T-helper 22 cell (primary cell): ENCODE data around the gene CDC45.

Experiments used
- DNase-seq: peaks from one replicate; pipeline ENCODE4 v3.0.0-alpha.2; 2020; ENCODE audit warnings: low read depth

CDC45 gene

GRCh38 chr22:19495562-19496323 is 16.0 kb downstream of the CDC45 start:
- no peak for DNase-seq

- no peak for DNase-seq
These were observed 16.6 kb downstream of the CDC45 start for GRCh38 chr22:19496324-19496630.

DNA sequence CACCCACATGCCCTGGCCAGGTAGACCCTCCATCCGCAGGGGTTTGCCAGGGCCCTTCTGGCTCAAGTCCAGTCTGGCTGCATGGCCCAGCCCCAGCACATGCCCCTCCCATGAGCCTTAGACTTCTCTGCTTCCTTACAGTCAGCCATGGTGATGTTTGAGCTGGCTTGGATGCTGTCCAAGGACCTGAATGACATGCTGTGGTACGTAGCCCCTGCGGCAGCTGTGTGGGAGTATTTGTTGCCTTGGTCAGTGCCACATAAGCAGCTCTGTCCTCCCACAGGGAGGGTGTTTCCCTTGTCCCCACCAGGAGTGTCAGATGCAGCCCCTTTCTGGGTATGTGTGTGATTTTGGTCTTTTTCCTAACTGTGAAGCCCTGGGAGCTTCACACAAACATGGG is 17.5 kb downstream of the CDC45 start:
- DNase-seq = no peak

- no peak for DNase-seq
These were observed 18.6 kb downstream of the CDC45 start for GRCh38 chr22:19498154-19498865.

GRCh38 chr22:19498866-19499190 is 19.1 kb downstream of the CDC45 start:
- DNase-seq = no peak

DNA sequence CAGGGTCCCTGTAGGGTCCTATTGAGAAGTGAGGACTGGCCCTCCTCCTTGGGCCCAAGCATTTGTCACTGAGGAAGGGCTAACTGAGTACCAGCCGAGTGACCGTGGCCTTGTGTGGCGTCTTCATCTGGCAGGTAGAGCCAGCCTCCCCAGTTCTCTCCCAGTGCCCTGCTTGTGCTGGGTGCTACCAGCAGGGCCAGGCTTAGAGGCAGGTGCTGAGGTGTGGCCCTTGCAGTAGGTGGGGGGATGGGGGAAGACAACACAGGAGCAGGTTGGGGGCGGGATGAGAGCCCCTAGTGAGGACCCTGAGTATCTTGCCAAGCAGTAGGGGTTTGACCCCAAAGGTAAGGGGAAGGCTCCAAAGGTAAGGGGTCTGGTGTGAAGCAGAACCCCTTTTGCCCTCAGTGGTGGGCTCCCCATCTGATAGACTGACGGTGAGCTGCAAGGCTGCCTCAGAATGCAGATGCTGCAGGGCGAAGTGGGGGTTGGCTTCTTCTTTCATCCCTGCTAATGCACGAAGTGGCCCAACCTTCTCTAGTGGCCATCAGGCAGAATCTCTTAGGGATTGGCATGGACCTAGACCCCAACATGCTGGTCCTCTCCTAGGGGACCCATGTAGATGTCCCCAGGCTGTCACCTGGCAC is 19.6 kb downstream of the CDC45 start:
- DNase-seq = no peak

DNA sequence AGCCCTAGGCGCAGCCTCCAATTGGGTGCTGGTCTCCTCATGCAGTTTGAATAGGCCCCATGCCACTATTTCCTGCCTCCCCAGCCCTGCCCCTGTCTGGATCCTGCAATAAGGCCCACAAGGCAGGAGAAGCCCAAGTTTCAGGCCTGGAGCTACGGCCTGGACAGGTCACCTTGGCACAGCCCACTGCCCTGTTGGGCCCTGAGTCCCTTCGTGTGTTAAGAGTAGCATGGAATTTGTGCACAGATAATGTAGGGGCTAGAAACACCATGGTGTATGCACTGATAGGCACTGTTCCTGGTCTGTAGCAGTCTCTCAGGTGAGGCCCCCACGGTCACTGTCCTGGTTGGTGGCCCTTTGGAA is 20.1 kb downstream of the CDC45 start:
- DNase-seq = no peak

DNA sequence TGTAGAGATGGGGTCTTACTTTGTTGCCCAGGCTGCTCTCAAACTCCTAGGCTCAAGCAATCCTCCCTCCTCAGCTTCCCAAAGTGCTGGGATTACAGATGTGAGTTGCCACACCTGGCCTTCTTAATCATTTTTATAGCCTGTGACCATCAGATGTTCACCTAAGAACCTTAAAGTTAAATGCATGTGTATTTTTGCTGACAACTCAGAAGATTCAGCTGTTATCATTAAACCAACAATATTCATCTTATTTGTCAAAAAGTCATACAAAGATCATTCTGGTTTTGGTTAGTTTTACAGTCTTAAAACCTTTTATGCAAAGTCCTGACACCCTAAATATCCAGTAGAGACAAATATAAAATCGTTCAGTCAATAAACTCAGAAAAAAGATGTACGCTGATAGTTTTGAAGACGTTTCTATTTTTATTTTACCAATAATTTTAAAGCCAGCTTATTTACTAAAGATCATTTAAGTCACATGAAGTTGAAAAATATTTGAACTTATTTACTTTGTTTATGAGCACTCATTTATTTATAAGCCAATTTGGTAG is 22.3 kb downstream of the CDC45 start:
- no peak for DNase-seq

DNA sequence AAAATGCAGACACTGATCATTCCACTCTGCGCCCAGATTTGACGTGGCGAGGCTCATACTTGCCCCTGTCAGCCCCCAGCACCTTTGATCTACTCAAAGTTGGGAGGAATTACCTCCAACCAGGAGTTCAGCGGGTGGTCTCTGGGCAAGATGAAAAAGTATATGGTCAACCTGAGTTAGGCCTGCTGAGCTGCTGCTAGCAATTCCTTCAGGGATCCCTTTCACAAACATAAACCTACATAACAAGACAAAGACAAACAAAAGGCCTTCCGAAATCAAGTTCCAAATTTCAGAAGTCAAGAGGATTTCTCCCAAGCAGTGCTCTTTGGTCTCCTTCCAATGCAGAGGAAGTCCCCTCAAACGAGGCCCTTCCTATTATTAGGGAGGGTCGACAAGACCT is 23.6 kb downstream of the CDC45 start:
- DNase-seq = no peak

GRCh38 chr22:19503869-19504268 is 24.1 kb downstream of the CDC45 start:
- no peak for DNase-seq

DNA sequence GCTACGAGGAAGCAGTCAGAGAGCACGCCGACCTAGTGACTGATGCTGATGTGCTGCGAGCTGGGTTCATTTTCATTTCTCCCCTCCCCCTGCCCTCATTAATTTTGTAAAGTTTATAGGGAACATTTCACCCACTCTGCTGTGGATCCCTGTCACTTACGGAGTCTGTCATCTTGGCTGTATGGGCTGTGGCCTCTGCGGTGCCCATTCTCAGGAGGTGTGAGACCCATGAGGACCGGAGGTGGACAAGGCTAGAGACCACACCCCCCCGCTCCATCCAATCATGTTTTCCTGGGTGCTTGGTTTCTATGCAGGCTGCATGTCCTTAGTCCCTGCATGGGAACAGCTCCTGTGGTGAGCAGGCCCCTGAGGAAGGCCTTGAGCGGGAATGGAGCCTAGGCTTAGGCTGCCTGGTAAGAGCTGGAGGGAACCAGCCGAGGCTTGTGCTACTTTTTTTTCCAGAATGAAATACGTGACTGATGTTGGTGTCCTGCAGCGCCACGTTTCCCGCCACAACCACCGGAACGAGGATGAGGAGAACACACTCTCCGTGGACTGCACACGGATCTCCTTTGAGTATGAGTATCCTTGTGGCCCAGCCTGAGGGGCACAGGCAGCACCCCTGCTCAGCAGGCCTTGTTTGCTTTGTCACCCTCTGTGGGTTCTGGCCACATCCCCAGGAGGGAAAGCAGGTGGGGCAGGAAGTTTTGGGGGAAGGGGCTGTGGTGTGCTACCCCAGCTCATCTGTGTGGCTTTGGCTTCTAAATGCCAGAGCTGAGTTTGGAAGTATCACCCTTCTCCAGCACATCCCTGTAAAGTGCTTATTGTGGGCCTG is 25.4 kb downstream of the CDC45 start:
- DNase-seq = no peak

GRCh38 chr22:19505735-19506126 is 26.0 kb downstream of the CDC45 start:
- DNase-seq = no peak

- DNase-seq = no peak
These were observed 26.5 kb downstream of the CDC45 start for GRCh38 chr22:19506212-19506611.

DNA sequence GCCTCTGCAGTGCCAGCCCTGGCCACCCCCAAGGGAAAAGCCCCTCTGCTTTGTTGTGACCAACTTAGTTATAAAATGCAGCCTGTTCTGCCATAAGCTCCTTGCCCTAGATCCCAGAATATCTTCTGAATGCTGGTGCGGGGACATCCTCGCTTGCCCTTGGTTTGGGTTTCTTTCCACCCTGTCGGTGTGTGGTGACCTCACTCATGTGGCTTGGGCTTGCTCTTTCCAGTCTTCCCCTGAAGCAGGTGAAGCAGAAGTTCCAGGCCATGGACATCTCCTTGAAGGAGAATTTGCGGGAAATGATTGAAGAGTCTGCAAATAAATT is 27.8 kb downstream of the CDC45 start:
- no peak for DNase-seq

DNA sequence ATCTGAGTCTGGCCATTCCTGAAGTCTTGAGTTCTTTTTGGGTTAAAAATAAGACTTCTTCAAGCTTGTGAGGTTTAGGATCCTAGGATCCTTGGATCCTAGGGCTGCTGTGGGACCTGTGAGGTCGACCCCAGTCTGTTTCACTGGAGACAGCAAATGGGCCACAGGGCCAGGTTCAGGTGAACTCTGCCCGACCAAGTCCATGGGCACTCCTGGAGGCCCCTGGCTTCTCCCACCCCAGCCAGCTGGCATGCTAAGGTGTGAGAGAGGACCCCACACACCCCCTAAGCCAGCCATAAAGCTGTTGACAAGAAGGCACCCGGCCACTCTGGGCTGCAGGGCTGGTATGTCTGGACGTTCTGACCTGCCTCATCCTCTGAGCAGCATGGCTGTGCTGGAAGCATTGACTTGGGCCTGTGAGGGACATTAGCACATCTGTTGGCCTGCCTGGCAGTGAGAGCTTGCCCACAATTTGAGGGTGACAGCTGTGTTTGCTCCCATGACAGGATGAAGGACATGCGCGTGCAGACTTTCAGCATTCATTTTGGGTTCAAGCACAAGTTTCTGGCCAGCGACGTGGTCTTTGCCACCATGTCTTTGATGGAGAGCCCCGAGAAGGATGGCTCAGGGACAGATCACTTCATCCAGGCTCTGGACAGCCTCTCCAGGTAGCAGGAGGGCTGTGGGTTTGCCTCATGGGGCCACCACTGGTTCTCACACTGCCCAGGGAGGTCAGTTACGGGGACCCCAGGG is 28.5 kb downstream of the CDC45 start:
- no peak for DNase-seq

DNA sequence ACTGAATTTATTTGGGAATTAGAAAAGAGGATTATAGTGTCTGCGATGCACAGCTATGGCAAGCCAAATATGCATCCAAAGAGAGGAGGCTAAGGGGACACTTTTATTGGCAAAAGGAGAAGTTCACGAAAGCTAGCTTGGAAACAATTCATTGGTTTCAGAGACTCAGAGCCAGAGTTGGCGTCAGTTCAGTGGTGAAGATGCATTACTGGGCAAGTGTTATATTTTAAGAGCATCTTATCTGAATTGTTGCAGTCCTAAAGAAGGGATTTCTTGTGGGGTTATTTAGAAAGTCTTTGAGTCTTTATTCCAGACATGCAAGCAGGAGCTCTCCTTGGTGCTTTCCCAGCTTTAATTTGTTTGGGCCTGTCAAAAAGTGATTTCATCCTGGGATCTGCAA is 29.5 kb downstream of the CDC45 start:
- no peak for DNase-seq

DNA sequence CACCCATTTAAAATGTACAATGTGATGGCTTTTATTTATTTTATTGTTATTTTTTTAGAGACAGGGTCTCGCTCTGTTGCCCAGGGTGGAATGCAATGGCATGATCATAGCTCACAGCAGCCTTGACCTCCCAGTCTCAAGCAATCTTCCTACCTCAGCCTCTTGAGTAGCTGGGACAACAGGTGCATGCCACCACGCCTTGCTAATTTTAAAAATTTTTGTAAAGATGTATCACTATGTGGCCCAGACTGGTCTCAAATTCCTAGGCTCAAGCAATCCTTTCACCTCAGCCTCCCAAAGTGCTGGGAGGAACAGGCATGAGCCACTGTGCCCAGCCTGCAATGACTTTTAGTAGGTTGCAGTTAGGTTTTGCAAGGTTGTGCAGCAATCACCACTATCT is 30.2 kb downstream of the CDC45 start:
- DNase-seq = no peak

GRCh38 chr22:19510919-19511341 is 31.2 kb downstream of the CDC45 start:
- DNase-seq = no peak

GRCh38 chr22:19513823-19514222 is 34.1 kb downstream of the CDC45 start:
- no peak for DNase-seq

DNA sequence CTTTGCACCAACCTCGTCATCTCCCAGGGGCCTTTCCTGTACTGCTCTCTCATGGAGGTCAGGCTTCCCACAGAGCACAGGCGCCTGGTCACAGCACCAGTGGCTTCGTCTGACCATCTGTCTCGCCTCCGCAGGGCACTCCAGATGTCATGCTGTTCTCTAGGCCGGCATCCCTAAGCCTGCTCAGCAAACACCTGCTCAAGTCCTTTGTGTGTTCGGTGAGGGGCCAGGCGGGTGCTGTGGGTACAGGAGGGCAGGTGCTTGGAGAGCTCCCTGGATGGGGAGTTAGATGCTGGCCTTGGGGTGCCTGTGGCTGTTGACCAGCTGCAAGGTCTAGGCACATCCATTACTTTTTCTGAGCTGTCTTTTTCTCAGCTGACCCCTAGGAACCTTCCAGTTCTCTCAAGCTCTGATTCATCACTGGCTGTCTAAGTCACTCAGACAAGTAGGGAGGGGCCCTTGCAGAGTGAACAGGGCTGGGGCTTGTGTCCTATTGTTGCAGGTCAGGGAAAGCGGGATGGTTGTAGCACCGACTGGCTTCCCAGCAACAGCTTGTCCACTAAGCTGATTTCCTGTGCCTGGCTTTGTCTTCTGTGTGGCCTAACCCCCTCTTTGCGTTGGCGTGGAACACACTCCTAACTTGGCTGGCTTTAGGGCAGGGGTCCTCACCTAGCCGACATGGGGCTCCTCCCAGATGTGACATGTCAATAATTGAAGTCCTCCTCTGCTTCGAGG is 35.3 kb downstream of the CDC45 start:
- no peak for DNase-seq
